GM18502 (cell line): Measurements from ENCODE around the gene KLHL2.

Experiments
- ATAC-seq: cut with Tn5 transposase; IDR thresholded peaks from one replicate; pipeline ENCODE4 v1.9.1; 2021; ENCODE audit warnings: mild to moderate bottlenecking; ENCODE audit not compliant: unreplicated experiment, poor library complexity

Gene KLHL2

GRCh38 chr4:165359506-165359905, 152.1 kb downstream of the KLHL2 start:
- ATAC-seq = peak; percentile 44

GRCh38 chr4:165360041-165360695, 152.8 kb downstream of the KLHL2 start:
- ATAC-seq = no peak

- ATAC-seq = no peak
Observed at GRCh38 chr4:165360985-165361670, 153.8 kb downstream of the KLHL2 start.

GRCh38 chr4:165361810-165362209, 154.4 kb downstream of the KLHL2 start:
- ATAC-seq = no peak

- ATAC-seq = no peak
Observed at GRCh38 chr4:165364452-165365080, 157.2 kb downstream of the KLHL2 start.

- ATAC-seq = no peak
Observed at GRCh38 chr4:165367040-165367439, 159.7 kb downstream of the KLHL2 start.

GRCh38 chr4:165368114-165368513, 160.8 kb downstream of the KLHL2 start:
- no peak for ATAC-seq

- no peak for ATAC-seq
Observed at GRCh38 chr4:165368567-165368966, 161.2 kb downstream of the KLHL2 start.

- no peak for ATAC-seq
Observed at GRCh38 chr4:165369522-165369921, 162.2 kb downstream of the KLHL2 start.

GRCh38 chr4:165370530-165370929, 163.2 kb downstream of the KLHL2 start:
- no peak for ATAC-seq
